CD4-positive, alpha-beta T cell treated with Interleukin-12 subunit alpha and Interleukin-12 subunit beta, for 1 hour (primary cell): ENCODE measurements around the gene PCCA.
"Not testable (repeated sequence)": the region's sequence is repeated elsewhere in the genome, so short reads cannot be mapped to it uniquely, and the experiment has no call there.

ENCODE experiments used
- DNase-seq: peaks from one replicate; pipeline ENCODE4 v3.0.0-alpha.2; 2020

PCCA gene

GRCh38 chr13:100314132-100314910 lies 225.4 kb downstream of the PCCA start:
- no peak for DNase-seq

- DNase-seq = no peak
Observed at GRCh38 chr13:100315522-100315921, 226.6 kb downstream of the PCCA start.

GRCh38 chr13:100318473-100318872 lies 229.6 kb downstream of the PCCA start:
- not testable (repeated sequence) for DNase-seq

GRCh38 chr13:100323937-100324336 lies 235.0 kb downstream of the PCCA start:
- no peak for DNase-seq

- DNase-seq = no peak
Observed at GRCh38 chr13:100330662-100331061, 241.8 kb downstream of the PCCA start.

GRCh38 chr13:100333141-100333540 lies 244.2 kb downstream of the PCCA start:
- no peak for DNase-seq

GRCh38 chr13:100334214-100334613 lies 245.3 kb downstream of the PCCA start:
- no peak for DNase-seq

GRCh38 chr13:100336795-100337516 lies 248.1 kb downstream of the PCCA start:
- DNase-seq = no peak

- no peak for DNase-seq
Observed at GRCh38 chr13:100338275-100338674, 249.4 kb downstream of the PCCA start.

GRCh38 chr13:100339411-100339940 lies 250.6 kb downstream of the PCCA start:
- DNase-seq = no peak

- DNase-seq = no peak
Observed at GRCh38 chr13:100340865-100341264, 252.0 kb downstream of the PCCA start.

- no peak for DNase-seq
Observed at GRCh38 chr13:100341327-100341726, 252.4 kb downstream of the PCCA start.

- no peak for DNase-seq
Observed at GRCh38 chr13:100344544-100344943, 255.7 kb downstream of the PCCA start.

- DNase-seq = no peak
Observed at GRCh38 chr13:100347968-100348367, 259.1 kb downstream of the PCCA start.

- DNase-seq = no peak
Observed at GRCh38 chr13:100349594-100349993, 260.7 kb downstream of the PCCA start.

- DNase-seq = no peak
Observed at GRCh38 chr13:100350601-100351000, 261.7 kb downstream of the PCCA start.

GRCh38 chr13:100356426-100356825 lies 267.5 kb downstream of the PCCA start:
- no peak for DNase-seq

- DNase-seq = no peak
Observed at GRCh38 chr13:100356889-100357288, 268.0 kb downstream of the PCCA start.

- DNase-seq = no peak
Observed at GRCh38 chr13:100357764-100358163, 268.9 kb downstream of the PCCA start.

GRCh38 chr13:100361504-100361903 lies 272.6 kb downstream of the PCCA start:
- no peak for DNase-seq

- DNase-seq = no peak
Observed at GRCh38 chr13:100362371-100362770, 273.5 kb downstream of the PCCA start.

GRCh38 chr13:100362781-100363180 lies 273.9 kb downstream of the PCCA start:
- DNase-seq = no peak

- no peak for DNase-seq
Observed at GRCh38 chr13:100363285-100363711, 274.4 kb downstream of the PCCA start.

- no peak for DNase-seq
Observed at GRCh38 chr13:100363874-100364273, 275.0 kb downstream of the PCCA start.
